Measurements from ENCODE around the gene ARHGEF3.

GRCh38 chr3:56795829-56796185, 5.9 kb downstream of the ARHGEF3 start:
- TF ChIP-seq CTCF (IDR thresholded peaks at IDR 0.05 in 4 of 5, conservative IDR thresholded peaks at IDR 0.05 in 1 of 5) (no peak), POLR2A (IDR thresholded peaks at IDR 0.05) (no peak)
